Prostate gland (tissue), 2 donors: ENCODE results near the gene ADK.

ENCODE experiments used
- CTCF ChIP-seq, 4 experiments: fragments of 200-600 bp in 2 of 4; fragments of 450-650 bp in 2 of 4; sonication (generic) in 2 of 4; IDR thresholded peaks; 1 replicate in 3 of 4; 2 replicates in 1 of 4; pipeline ENCODE4 v1.5.1; 2016 to 2019; ENCODE audit warnings: antibody characterized with exemption in 4 of 4, mild to moderate bottlenecking in 2 of 4, moderate library complexity in 2 of 4
- POLR2A ChIP-seq: fragments of 450-650 bp; IDR thresholded peaks from one replicate; pipeline ENCODE4 v1.6.1; 2016; ENCODE audit warnings: antibody characterized with exemption, mild to moderate bottlenecking

- TF ChIP-seq CTCF (IDR thresholded peaks at IDR 0.05) (no peak), POLR2A (no peak)
Measured at GRCh38 chr10:74746813-74747212, 595.8 kb downstream of the ADK start.
